Hippocampal formation (tissue), 2 donors: ENCODE results near the gene IGLL1.
"Not testable (repeated sequence)": the region's sequence is repeated elsewhere in the genome, so short reads cannot be mapped to it uniquely, and the experiment has no call there.

Experiments used
- DNase-seq, 2 donors: peaks; one replicate each; lab custom pipeline; 2025; lab: John Stamatoyannopoulos, UW

Gene IGLL1

GRCh38 chr22:23541849-23542281 lies 38.2 kb downstream of the IGLL1 start:
- not testable (repeated sequence) for DNase-seq

- not testable (repeated sequence) for DNase-seq
Observed at GRCh38 chr22:23540837-23541236, 39.3 kb downstream of the IGLL1 start.

GRCh38 chr22:23539839-23540198 lies 40.3 kb downstream of the IGLL1 start:
- not testable (repeated sequence) for DNase-seq

GRCh38 chr22:23539135-23539838 lies 40.8 kb downstream of the IGLL1 start:
- peak; percentile 70 to 75 for DNase-seq

- DNase-seq, result not testable (repeated sequence)
Observed at GRCh38 chr22:23538696-23539030, 41.4 kb downstream of the IGLL1 start.

GRCh38 chr22:23537830-23538695 lies 42.0 kb downstream of the IGLL1 start:
- DNase-seq, result not testable (repeated sequence)

GRCh38 chr22:23537416-23537815 lies 42.7 kb downstream of the IGLL1 start:
- no peak for DNase-seq

GRCh38 chr22:23536821-23537345 lies 43.2 kb downstream of the IGLL1 start:
- DNase-seq, result no peak

GRCh38 chr22:23535790-23536661 lies 44.1 kb downstream of the IGLL1 start:
- DNase-seq, result not testable (repeated sequence)

- no peak for DNase-seq
Observed at GRCh38 chr22:23534851-23535717, 45.0 kb downstream of the IGLL1 start.

GRCh38 chr22:23534201-23534850 lies 45.8 kb downstream of the IGLL1 start:
- no peak for DNase-seq

- no peak for DNase-seq
Observed at GRCh38 chr22:23533771-23534191, 46.3 kb downstream of the IGLL1 start.

GRCh38 chr22:23533328-23533762 lies 46.7 kb downstream of the IGLL1 start:
- DNase-seq, result no peak

- DNase-seq, result no peak
Observed at GRCh38 chr22:23532731-23533130, 47.4 kb downstream of the IGLL1 start.

GRCh38 chr22:23531966-23532705 lies 48.0 kb downstream of the IGLL1 start:
- DNase-seq, result no peak

GRCh38 chr22:23531283-23531956 lies 48.7 kb downstream of the IGLL1 start:
- no peak for DNase-seq

- no peak for DNase-seq
Observed at GRCh38 chr22:23530766-23531282, 49.3 kb downstream of the IGLL1 start.

GRCh38 chr22:23530106-23530505 lies 50.0 kb downstream of the IGLL1 start:
- no peak for DNase-seq
